Activated CD4-positive, alpha-beta T cell treated with anti-CD3 and anti-CD28 coated beads, Interleukin-2, amount 10 ng/mL, durations not matched to agents 24 days and 14 days (primary cell): ENCODE results near the gene DARS2. TPM values are rescaled to one million over a fixed set of nuclear protein-coding genes. Genes with fewer than 3 reads are reported as not detected.
A peak's percentile ranks its signal among the peaks of the same experiment; 100 is the strongest.
"Not testable (repeated sequence)": the region's sequence is repeated elsewhere in the genome, so short reads cannot be mapped to it uniquely, and the experiment has no call there.

Experiments
- DNase-seq: peaks from one replicate; pipeline ENCODE4 v3.0.0; 2022
- H3K27ac Mint-ChIP-seq: one replicate; pipeline ENCODE4 v1.8.0; 2022; ENCODE audit warnings: mild to moderate bottlenecking, mixed read lengths
- H3K27me3 Mint-ChIP-seq: one replicate; pipeline ENCODE4 v1.8.0; 2022; ENCODE audit warnings: mixed read lengths
- H3K36me3 Mint-ChIP-seq: one replicate; pipeline ENCODE4 v1.8.0; 2022; ENCODE audit warnings: low read depth, mild to moderate bottlenecking, mixed read lengths
- H3K4me1 Mint-ChIP-seq: one replicate; pipeline ENCODE4 v1.8.0; 2021; ENCODE audit warnings: mixed read lengths
- H3K4me3 Mint-ChIP-seq: one replicate; pipeline ENCODE4 v1.8.0; 2022; ENCODE audit warnings: mild to moderate bottlenecking, moderate library complexity, mixed read lengths
- H3K9me3 Mint-ChIP-seq: one replicate; pipeline ENCODE4 v1.8.0; 2021; ENCODE audit warnings: mixed read lengths
- intact Hi-C: fragments of 100-400 bp; cut with micrococcal nuclease; formaldehyde crosslinking; loops from one replicate; pipeline ENCODE4 v1.15.1; 2023
- total RNA-seq: library from RNA; stranded (reverse); gene quantifications from 2 replicates; pipeline ENCODE4 v1.2.3, GENCODE V29; 2022

Gene DARS2
- total RNA-seq, 1 donor from 2014 or later, result 47.6 TPM

DNA sequence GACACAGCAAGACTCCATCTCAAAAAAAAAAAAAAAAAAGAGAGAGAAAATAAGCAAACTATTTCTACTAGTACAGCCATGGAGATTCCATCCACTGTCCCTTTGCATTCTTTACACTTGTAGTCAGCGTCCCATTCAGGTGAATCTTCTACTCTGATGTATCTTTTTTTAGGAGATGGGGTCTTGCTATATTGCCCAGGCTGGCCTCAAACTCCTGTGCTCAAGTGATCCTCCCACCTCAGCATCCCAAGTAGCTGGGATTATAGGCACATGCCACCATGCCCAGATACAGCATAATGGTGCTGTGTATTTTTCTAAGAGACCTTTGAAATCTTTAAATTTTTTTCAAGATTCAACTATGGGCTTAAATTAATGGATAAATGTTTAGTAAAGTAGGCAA is 8.3 kb downstream of the DARS2 start:
- H3K36me3 Mint-ChIP-seq, result peaks cover 40% of the 10 kb centered on the region

DNA sequence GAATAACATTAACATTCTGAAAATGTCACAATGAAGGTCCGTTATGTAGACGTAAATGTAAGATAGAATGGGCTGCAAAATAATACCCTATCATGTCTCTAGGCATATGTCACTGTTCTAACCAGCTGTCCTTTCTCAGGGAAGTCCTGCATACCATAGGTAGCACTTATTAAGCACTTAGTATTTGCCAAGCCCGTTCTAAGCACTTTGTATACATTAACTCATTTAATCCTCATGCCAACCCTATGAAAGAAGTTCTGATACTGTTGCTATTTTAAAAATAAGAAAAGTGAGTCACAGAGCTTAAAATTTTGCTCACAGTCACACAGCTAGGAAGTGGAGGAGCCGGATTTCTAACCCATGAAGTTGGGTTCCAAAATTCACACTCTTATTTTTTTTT is 27.6 kb downstream of the DARS2 start:
- Mint-ChIP-seq H3K9me3 (no peaks in the 10 kb centered on the region), H3K4me1 (peaks cover 6% of the 10 kb centered on the region), H3K4me3 (no peak overlapping the region), H3K36me3 (peaks cover 47% of the 10 kb centered on the region), H3K27me3 (no peaks in the 10 kb centered on the region), H3K27ac (no peak overlapping the region)
- no peak for DNase-seq
- intact Hi-C loops, result no loop called here

More for the DNA sequence above, 8.3 kb downstream of the DARS2 start:
- no peak overlapping the region for H3K4me3 Mint-ChIP-seq
- intact Hi-C loops, result no loop called here
- no peak for DNase-seq
- peaks cover 9% of the 10 kb centered on the region for H3K4me1 Mint-ChIP-seq
- H3K27me3 Mint-ChIP-seq, result no peaks in the 10 kb centered on the region
- H3K9me3 Mint-ChIP-seq, result no peaks in the 10 kb centered on the region
- no peak overlapping the region for H3K27ac Mint-ChIP-seq

DNA sequence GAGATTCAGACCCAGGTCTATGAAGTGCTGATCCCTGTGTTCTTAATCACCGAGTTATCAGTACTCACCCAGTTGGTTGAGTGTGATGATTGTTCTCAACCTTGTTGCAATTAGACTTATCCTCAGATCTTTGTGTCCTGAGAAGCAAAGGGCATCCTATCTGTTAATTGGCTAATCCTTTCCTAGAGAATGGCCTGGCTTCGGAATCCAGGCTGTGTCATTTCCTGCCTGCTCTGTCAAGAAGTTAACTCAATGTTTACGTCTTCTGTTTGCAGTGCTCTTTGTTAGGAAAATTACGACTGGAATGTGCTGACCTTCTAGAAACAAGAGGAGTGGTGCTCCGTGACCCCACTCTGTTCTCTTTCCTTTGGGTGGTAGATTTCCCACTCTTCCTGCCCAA is 28.6 kb downstream of the DARS2 start:
- no peak overlapping the region for H3K4me3 Mint-ChIP-seq
- intact Hi-C loops, result no loop called here
- DNase-seq, result no peak
- H3K27me3 Mint-ChIP-seq, result no peaks in the 10 kb centered on the region
- peaks cover 5% of the 10 kb centered on the region for H3K4me1 Mint-ChIP-seq
- peaks cover 53% of the 10 kb centered on the region for H3K36me3 Mint-ChIP-seq
- no peak overlapping the region for H3K27ac Mint-ChIP-seq
- H3K9me3 Mint-ChIP-seq, result no peaks in the 10 kb centered on the region

DNA sequence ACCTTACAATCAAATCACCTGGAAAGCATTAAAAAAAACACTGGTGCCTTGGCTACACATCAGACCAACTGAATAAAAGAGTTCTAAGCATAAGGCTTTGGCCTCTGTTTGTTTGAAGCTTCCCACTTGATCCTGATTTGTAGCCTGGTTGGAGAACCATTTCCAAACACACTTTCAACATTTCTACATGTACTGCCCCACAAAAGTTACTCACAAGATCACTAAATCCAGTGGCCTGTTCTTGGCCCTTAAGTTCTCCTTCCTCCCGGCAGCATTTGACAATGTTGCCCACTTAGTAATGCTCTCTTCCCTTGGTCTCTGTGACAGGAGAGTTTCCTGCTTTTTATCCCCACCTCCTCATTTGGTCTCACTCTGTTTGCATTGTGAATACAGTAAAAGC is 31.5 kb downstream of the DARS2 start:
- peaks cover 4% of the 10 kb centered on the region for H3K4me1 Mint-ChIP-seq
- peak overlapping the region; percentile 34 for H3K27ac Mint-ChIP-seq
- DNase-seq, result no peak
- H3K4me3 Mint-ChIP-seq, result no peak overlapping the region
- H3K36me3 Mint-ChIP-seq, result peaks cover 59% of the 10 kb centered on the region
- intact Hi-C loops, result no loop called here
- no peaks in the 10 kb centered on the region for H3K9me3 Mint-ChIP-seq
- H3K27me3 Mint-ChIP-seq, result no peaks in the 10 kb centered on the region

DNA sequence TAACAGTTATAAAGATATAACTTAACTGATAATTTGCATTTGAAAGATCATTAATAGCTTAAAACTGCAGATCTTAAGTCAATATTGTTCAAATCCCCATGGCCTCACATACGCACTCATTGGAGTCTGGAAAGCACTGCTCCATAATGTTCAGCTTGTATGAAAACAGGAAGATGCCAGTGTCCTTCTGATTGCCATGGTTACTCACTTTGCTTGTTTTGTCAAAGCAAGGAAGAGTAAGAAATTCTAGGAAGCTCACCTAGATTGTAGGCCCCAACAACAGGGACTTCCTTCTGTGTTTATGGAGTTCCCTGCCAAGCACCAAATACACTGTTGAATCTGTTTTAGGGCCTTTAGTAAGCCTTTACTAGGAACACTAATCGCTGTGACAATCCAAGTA is 32.4 kb downstream of the DARS2 start:
- Mint-ChIP-seq H3K4me1 (peaks cover 3% of the 10 kb centered on the region), H3K27me3 (no peaks in the 10 kb centered on the region), H3K9me3 (no peaks in the 10 kb centered on the region), H3K27ac (no peak overlapping the region), H3K36me3 (peaks cover 58% of the 10 kb centered on the region), H3K4me3 (no peak overlapping the region)
- intact Hi-C loops, result no loop called here
- no peak for DNase-seq

DNA sequence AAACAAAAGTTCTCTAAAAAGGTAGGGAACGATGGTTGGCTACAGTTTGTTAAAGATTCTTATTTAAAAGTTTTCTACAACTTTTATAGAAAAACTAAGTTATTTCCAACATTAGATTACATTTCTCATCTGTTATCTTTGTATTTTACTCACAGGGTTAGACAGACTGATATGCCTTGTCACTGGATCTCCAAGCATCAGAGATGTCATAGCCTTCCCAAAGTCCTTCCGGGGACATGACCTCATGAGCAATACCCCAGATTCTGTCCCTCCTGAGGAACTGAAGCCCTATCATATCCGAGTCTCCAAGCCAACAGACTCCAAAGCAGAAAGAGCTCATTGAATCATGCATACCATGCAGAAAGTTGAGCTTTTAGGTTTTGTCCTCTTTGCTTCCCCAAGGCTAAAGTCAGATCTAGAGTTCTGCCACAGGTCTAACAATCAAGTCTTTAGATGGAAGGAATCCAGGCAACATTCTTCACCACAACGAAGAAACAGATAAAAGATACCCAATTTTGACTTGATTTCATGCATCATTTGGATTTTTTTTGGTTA is 33.0 kb downstream of the DARS2 start:
- H3K9me3 Mint-ChIP-seq, result no peaks in the 10 kb centered on the region
- intact Hi-C loops, result no loop called here
- peaks cover 6% of the 10 kb centered on the region for H3K4me1 Mint-ChIP-seq
- H3K36me3 Mint-ChIP-seq, result peaks cover 58% of the 10 kb centered on the region
- no peak for DNase-seq
- H3K27me3 Mint-ChIP-seq, result no peaks in the 10 kb centered on the region
- no peak overlapping the region for H3K27ac Mint-ChIP-seq
- H3K4me3 Mint-ChIP-seq, result no peak overlapping the region

DNA sequence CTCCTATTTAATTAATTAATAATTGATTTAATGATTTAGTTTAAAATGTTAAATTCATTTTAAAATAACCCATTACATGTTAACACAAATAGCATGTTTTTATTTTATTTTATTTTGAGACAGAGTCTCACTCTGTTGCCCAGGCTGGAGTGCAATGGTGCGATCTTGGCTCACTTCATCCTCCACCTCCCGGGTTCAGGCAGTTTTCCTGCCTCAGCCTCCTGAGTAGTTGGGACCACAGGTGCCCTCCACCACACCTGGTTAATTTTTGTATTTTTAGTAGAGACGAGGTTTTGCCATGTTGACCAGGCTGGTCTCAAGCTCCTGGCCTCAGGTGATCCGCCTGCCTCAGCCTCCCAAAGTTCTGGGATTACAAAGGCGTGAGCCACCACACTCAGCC is 35.1 kb downstream of the DARS2 start:
- Mint-ChIP-seq H3K4me1 (peaks cover 16% of the 10 kb centered on the region), H3K36me3 (peaks cover 64% of the 10 kb centered on the region)
- H3K4me3 Mint-ChIP-seq, DNase-seq, H3K9me3 Mint-ChIP-seq, intact Hi-C loops, H3K27ac Mint-ChIP-seq, H3K27me3 Mint-ChIP-seq: not testable (repeated sequence)

DNA sequence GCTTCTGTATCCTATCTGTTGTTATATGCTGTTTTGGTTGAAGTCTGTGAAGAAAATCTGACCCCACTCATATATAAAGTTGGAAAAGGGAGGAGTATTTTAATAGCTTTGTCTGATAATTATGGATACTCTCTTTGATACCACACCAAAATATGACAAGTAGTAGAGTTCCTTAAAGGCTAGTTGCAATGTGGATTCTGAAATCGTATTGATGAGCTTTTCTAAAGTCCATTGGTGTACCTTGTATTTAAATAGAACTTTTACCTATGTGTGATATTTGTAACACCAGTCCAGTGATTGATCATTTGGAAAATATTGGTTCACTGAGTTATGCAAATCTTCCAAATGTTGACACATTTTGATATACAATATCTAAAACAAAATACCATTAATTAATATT is 35.6 kb downstream of the DARS2 start:
- no peaks in the 10 kb centered on the region for H3K9me3 Mint-ChIP-seq
- no peaks in the 10 kb centered on the region for H3K27me3 Mint-ChIP-seq
- no peak for DNase-seq
- intact Hi-C loops, result no loop called here
- H3K27ac Mint-ChIP-seq, result no peak overlapping the region
- peaks cover 20% of the 10 kb centered on the region for H3K4me1 Mint-ChIP-seq
- H3K4me3 Mint-ChIP-seq, result no peak overlapping the region
- peaks cover 66% of the 10 kb centered on the region for H3K36me3 Mint-ChIP-seq

DNA sequence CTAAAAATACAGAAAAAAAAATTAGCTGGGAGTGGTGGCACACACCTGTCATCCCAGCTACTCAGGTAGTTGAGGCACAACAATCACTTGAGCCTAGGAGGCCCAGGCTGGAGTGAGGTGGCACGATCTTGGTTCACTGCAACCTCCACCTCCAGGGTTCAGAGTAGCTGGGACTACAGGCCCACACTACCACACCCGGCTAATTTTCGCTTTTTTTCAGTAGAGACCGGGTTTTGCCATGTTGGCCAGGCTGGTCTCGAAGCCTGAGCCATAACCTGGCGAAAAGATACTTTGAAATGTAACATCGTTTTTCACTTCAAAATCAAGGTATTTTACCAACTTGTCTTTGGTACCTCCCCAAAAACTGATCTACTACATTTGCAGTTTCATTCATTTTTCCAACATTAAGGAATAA is 37.3 kb downstream of the DARS2 start:
- intact Hi-C loops, result loop anchor here (1.0 kb wide), 1 partner anchor 20 kb away; no protein-coding TSS in a partner anchor
- Mint-ChIP-seq H3K9me3 (no peaks in the 10 kb centered on the region), H3K4me1 (peaks cover 32% of the 10 kb centered on the region), H3K27me3 (no peaks in the 10 kb centered on the region), H3K36me3 (peaks cover 67% of the 10 kb centered on the region), H3K4me3 (no peak overlapping the region), H3K27ac (no peak overlapping the region)
- no peak for DNase-seq

DNA sequence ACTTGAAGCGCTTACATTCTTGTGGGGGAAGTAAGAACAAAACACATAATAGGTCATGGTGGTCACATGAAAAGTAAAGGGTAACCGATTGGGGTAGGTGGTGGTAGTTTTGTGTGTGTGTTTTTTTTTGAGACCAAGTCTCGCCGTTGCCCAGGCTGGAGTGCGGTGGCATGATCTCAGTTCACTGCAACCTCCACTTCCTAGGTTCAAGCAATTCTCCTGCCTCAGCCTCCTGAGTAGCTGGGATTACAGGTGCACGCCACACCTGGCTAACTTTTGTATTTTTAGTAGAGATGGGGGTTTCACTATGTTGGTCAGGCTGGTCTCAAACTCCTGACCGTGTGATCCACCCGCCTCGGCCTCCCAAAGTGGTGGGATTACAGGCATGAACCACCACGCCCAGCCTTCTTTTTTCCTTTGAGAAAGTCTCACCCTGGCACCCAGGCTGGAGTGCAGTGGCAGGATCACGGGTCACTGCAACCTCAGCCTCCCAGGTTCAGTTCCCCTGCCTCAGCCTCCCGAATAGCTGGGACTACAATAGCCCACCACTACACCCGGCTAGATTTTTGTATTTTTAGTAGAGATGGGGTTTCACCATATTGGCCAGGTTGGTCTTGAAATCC is 37.8 kb downstream of the DARS2 start:
- DNase-seq, intact Hi-C loops, H3K9me3 Mint-ChIP-seq, H3K27me3 Mint-ChIP-seq: not testable (repeated sequence)
- peaks cover 34% of the 10 kb centered on the region for H3K4me1 Mint-ChIP-seq
- H3K4me3 Mint-ChIP-seq, result peak overlapping the region; percentile 35
- peaks cover 72% of the 10 kb centered on the region for H3K36me3 Mint-ChIP-seq
- H3K27ac Mint-ChIP-seq, result peak overlapping the region; percentile 65

DNA sequence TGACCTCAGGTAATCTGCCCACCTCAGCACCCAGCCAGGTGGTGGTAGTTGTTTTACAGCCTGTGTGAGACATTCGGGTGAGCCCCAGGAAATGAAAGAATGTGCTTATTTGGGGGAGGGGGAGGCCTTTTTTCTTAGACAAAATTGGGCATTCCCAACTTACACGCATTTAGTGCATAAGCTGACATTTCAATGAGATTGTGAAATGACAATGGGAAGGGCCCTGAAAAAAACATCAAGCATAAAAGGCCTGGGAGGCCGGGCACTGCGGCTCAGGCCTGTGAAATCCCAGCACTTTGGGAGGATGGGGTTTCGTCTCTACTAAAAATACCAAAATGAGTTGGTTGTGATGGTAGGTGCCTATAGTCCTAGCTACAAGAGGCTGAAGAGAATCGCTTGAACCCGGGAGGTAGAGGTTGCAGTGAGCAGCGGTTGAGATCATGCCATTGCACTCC is 38.3 kb downstream of the DARS2 start:
- Mint-ChIP-seq H3K9me3 (no peaks in the 10 kb centered on the region), H3K36me3 (peaks cover 73% of the 10 kb centered on the region), H3K27ac (peak overlapping the region; percentile 65), H3K4me1 (peaks cover 35% of the 10 kb centered on the region), H3K4me3 (peak overlapping the region; percentile 35), H3K27me3 (no peaks in the 10 kb centered on the region)
- no peak for DNase-seq
- intact Hi-C loops, result no loop called here

DNA sequence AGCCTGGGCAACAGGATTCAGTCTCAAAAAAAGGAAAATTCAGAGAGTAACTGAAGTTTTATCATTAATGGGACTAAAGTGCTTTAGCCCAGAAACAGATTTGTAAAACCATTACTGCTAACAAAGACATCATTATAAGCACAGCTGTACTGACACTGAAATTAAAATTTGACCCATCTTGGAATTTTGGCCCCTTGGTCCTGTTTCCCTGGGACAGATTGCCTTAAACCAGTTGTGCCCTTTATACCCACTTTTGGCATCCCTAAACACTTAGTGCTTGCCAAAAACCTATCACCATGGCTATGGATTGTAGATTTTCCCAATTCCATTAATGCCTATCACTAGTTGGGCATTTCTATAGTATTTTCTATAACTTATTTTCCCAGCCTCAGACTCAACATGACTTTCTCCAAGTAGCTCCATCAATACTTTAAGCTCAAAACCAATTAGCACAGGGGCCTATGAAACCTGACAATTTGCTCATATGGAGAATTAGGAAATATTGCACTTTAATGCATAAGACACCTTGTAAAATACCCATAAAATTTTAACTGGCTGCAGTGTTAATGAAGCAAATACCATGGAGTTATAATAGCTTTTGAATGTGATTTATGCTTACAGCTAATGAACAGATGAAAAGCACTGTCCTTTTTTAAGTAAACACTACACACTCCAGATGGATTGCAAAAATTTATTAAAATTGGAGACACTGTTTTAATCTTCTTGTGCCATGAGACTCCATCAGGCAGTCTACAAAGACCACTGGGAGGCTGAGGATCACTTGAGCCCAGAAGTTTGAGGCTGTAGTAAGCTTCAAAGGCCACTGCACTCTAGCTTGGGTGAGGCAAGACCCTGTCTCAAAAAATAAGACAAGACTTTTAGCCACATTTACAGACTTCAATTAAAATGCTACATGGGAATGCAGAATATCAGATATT is 39.0 kb downstream of the DARS2 start:
- Mint-ChIP-seq H3K27me3 (no peaks in the 10 kb centered on the region), H3K9me3 (no peaks in the 10 kb centered on the region), H3K27ac (peak overlapping the region; percentile 73), H3K4me1 (peaks cover 38% of the 10 kb centered on the region), H3K36me3 (peaks cover 71% of the 10 kb centered on the region), H3K4me3 (peak overlapping the region; percentile 92)
- DNase-seq, result no peak
- intact Hi-C loops, result no loop called here

DNA sequence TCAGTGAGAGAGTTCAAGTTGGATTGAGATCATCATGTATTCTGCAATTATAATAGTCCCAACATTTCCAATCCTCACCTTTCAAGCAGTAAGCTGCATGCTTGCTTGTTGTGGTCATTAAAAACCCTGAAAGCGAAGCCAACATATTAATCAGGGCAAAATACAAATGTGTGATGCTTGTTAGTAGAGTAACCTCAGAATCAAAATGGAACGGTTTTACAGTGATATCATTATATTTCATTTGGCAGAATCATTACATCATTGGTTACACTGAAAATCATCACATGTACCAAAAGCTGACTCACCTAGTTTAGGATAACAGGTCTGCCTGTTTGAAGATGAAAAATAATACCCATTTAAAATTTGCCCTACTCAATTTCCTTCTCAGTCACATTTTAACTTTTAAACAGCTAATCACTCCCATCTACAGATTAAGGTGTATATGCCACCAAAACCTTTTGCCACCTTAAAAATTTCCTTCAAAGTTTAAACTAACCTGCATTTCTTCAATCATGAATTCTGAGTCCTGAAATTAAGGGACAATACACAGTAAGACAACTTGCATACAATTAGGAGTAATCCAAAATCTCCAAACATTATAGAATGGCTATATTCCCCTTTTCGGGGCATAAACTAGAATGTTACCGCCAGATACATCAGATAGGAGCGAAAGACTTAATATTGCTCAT is 39.9 kb downstream of the DARS2 start:
- Mint-ChIP-seq H3K36me3 (peaks cover 71% of the 10 kb centered on the region), H3K9me3 (no peaks in the 10 kb centered on the region), H3K27ac (peak overlapping the region; percentile 73), H3K4me3 (peak overlapping the region; percentile 92), H3K4me1 (peaks cover 43% of the 10 kb centered on the region), H3K27me3 (no peaks in the 10 kb centered on the region)
- DNase-seq, result no peak
- intact Hi-C loops, result no loop called here
